Non-pigmented ciliary epithelial cell (primary cell): ENCODE results near the gene VMAC.
"Not testable (repeated sequence)": the region's sequence is repeated elsewhere in the genome, so short reads cannot be mapped to it uniquely, and the experiment has no call there.

Experiments
- DNase-seq: peaks from one replicate; pipeline ENCODE4 v3.0.0-alpha.2; 2010; ENCODE audit warnings: low read depth

The VMAC gene

DNA sequence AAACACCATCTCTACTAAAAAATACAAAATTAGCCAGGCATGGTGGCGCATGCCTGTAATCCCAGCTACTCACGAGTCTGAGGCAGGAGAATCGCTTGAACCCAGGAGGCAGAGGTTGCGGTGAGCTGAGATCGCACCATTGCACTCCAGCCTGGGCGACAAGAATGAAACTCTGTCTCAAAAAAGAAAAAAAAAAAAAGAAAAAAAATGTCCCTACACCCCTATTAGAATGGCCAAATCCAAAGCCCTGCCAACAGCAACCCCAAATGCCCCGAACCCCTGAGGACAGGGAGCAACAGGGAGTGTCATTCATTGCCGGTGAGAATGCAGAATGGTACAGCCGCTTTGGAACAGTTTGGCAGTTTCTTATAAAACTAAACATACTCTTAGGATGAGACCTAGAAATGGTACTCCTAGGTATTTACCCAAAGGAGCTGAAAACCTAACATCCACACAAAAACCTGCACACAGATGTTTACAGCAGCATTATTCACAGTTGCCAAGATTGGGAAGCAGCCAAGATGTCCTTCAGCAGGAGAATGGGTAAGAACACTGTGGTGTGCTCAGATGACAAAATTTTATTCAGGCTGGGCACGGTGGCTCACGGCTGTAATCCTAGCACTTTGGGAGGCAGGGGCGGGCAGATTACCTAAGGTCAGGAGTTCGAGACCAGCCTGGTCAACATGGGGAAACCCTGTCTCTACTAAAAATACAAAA lies 21.4 kb upstream of the VMAC start:
- not testable (repeated sequence) for DNase-seq

GRCh38 chr19:5884065-5884811 lies 20.4 kb upstream of the VMAC start:
- not testable (repeated sequence) for DNase-seq

GRCh38 chr19:5889288-5889971 lies 15.2 kb upstream of the VMAC start:
- no peak for DNase-seq

GRCh38 chr19:5890099-5890498 lies 14.6 kb upstream of the VMAC start:
- DNase-seq, result no peak

- no peak for DNase-seq
Measured at GRCh38 chr19:5891572-5891937, 13.1 kb upstream of the VMAC start.

- DNase-seq, result no peak
Measured at GRCh38 chr19:5891938-5892771, 12.5 kb upstream of the VMAC start.

DNA sequence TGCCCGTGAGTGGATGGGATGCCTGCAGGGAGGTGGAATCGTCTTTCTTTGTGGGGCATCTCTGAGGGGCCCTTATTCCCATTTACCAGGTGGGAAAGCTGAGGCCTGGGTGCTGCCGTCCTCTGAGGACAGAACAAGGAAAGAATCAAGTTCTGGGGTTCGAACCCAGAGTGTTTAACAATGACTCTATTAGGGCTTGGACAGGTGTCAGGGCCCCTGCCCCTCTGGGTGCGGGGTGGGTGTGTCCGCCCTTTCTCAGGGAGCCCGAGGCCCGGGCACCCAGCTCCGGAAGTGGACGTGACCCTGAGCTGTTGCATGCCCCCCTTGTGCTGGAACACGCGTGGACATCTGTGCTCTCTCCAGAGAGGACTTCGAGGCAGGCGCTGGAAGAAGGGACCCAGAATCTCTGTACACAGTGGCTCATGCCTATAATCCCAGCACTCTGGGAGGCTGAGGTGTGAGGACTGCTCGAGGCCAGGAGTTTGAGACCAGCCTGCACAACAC lies 11.8 kb upstream of the VMAC start:
- no peak for DNase-seq

- DNase-seq, result no peak
Measured at GRCh38 chr19:5893296-5893903, 11.3 kb upstream of the VMAC start.

- no peak for DNase-seq
Measured at GRCh38 chr19:5893907-5894703, 10.6 kb upstream of the VMAC start.

DNA sequence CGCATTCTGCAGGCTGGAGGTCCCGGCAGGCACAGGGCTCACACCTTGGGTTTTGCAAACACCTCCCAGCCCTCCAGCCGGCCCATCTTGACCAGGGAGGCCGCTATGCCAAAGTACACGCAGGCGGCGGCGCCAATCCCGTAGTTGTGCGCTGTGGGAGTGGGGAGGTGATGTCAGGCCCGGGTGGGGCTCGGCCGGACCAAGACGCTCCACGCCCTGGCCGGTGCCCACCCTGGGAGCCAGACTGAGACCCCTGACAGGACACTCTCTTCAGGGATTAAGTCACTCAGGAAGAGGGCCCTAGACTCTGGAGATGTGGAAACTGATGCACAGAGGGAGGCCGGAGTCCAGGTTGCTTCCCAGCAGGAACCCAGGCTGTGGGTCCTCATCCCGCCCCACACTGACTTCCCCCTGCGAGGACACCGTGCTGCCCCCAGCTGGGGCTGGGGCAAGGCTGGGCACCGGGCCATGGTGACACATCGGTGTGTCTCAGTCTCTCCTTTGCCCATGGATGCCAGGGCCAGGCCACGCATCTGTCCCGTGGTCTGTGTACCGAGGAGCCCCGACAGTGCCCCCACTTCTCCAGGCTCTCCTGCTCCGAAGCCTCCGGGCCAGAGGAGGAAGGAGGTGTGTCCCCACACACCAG lies 9.8 kb upstream of the VMAC start:
- DNase-seq, result no peak

DNA sequence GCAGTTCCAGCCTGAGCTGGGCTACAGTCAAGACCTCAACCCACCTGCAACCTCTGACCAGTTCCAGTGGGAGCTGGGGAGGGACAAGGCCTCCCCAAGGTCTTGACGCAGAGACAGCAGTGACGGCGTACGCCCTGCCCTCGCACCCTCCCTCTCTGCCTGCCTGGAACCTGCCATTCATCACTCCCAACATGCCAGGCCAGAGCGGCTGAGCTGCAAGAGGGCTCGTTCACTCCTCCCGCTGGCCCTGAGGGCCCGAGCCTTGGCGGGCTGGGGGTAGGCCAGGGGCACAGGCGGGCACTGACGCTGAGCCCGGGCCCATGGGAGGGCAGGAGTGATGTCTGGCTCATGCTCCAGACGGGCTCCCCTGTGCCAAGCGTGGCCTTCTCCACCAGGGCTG lies 9.3 kb upstream of the VMAC start:
- no peak for DNase-seq

- no peak for DNase-seq
Measured at GRCh38 chr19:5895890-5896289, 8.8 kb upstream of the VMAC start.

- DNase-seq, result no peak
Measured at GRCh38 chr19:5896365-5897076, 8.2 kb upstream of the VMAC start.

DNA sequence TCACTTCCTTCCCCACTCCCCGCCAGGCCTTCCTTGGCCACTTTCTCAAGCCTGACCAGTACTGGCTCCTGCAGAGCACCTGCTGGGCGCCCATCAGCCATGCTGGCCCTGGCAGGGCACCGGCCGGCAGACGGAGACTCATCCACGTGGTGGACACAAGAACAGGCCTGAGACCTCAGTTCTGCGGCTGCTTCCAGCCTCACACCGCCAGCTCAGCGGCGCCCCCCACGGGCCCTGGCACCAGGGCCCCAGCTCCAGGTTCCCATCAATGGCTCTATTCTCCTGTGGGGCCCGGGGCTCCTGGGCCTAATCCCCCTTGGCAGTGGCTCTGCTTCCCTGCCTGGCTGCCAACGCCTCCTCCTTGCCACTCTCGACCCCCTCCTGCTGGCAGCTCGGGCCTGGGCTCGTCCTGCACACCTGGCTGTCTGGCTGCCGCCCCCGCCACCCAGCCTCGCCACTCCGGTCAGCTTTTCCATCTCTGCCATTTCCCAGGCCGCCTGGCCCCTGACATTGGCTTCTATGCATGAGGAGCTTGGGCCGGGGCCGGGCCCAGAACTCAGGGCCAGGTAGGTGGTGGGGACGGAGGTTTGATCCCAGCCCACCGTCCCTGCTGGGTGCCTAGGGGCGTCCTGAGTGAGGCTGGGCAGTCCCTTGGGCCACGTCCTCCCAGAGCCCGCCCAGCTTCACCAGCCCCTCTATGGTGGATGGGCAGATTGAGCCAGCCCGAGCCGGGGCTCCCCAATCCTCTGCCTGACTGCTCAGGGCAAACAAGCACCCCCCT lies 7.3 kb upstream of the VMAC start:
- DNase-seq, result no peak

DNA sequence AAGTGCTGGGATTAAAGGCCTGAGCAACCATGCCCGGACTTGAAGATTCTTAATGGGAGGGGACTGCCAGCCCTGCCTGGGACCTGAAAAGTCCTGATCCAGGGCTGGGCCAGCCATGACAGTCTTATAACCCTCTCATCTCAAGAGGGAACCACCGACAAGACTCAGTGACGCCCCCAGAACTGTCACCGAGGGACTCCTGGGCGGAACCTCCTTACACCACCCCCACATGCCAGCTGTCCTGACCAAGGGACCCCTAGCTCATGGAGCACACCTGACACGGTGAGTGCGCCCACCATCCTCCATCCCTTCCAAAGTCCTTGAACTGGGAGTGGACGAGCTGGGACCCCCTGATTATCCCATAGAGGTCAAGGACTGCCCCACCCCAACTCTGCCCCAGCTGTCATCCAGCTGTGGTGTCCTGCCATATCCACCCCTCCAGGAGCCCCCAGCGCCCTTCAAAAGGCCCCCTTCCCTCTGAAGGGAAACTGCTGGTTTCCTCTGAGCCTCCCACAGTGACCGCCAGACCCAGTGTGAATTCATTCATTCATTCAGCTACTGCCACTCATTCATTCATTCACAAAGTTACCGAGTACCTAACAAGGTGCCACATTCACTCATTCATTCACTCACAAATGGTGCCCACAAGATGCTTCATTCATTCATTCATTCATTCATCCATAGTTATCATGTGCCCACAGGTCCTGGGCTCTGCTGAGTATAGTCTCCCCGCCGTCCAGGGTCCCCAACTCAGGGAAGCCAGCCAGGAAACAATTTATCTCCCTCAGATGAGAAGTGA lies 4.7 kb upstream of the VMAC start:
- DNase-seq, result no peak

GRCh38 chr19:5900976-5901375 lies 3.7 kb upstream of the VMAC start:
- no peak for DNase-seq

DNA sequence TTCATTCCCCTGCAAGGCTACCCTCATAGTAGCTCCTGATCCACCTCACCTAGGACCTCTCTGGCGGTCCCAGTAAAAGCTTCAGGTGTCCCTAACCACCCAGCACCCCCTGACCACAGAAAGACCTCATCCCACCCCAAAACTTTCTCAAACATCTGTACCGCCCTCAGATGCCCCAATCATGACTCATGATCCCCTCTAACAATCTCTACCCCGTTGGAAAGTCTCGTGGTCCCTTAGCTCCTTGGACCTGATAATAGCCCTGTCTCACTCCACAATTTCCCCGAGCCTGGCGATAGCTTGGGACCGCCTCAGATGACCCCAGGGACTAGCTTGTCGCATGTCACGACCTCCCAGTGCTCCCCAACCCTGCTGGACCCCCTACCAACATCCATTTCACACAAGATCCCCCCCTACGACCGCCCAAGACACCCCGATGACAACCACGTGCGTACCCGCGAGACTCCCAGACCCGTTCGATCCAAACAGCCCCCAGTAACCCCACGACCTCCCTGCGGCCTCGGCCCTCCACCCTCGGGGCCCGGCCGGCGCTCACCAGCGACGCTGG lies 1.5 kb upstream of the VMAC start:
- DNase-seq, result no peak
